Activated CD4-positive, alpha-beta T cell treated with anti-CD3 and anti-CD28 coated beads, Interleukin-2, amount 50 U/mL, for 24 hours (primary cell): ENCODE data around the gene GTPBP2.
"Not testable (repeated sequence)": the region's sequence is repeated elsewhere in the genome, so short reads cannot be mapped to it uniquely, and the experiment has no call there.

ENCODE experiments used
- DNase-seq, 2 donors: peaks; one replicate each; pipeline ENCODE4 v3.0.0-alpha.2; 2020; ENCODE audit warnings: low read depth in 1 of 2, low spot score in 1 of 2

GTPBP2 gene

GRCh38 chr6:43662948-43663347 lies 33.9 kb upstream of the GTPBP2 start:
- not testable (repeated sequence) for DNase-seq

DNA sequence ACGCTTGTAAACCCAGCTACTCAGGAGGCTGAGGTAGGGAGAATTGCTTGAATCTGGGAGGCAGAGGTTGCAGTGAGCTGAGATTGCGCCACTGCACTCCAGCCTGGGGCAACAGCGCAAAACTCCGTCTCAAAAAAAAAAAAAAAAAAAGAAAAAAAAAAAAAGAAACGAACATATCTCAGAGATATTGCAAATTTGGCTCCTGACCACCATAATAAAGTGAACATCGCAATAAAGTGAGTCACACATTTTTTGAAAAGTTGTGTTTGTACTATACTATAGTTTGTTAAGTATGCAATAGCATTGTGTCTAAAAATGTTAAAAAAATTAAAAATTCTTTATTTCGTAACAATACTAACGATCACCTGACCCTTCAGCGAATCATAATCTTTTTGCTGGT lies 29.1 kb upstream of the GTPBP2 start:
- no peak for DNase-seq

- DNase-seq, result no peak
Observed at GRCh38 chr6:43657221-43657802, 28.2 kb upstream of the GTPBP2 start.

GRCh38 chr6:43652822-43653221 lies 23.8 kb upstream of the GTPBP2 start:
- not testable (repeated sequence) for DNase-seq

GRCh38 chr6:43648248-43648647 lies 19.2 kb upstream of the GTPBP2 start:
- no peak for DNase-seq

DNA sequence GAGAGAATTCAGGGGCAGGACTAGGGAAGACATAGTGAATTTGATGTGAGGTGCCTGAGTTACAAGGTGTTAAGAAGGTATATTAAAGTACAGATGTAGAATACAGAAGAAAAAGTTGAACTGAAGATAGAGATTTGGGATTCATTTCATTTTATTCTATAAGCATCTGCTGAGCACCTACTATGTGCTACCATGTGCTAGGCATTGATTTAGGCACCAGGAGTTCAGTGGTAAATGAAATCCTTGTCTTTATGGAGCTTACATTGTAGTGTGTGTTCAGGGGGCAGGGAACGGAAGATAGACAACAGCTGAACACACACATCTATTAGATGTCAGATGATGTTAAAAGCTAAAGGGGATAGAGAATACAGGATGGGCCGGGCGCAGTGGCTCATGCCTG lies 18.5 kb upstream of the GTPBP2 start:
- DNase-seq, result no peak

- no peak for DNase-seq
Observed at GRCh38 chr6:43645613-43645964, 16.5 kb upstream of the GTPBP2 start.

DNA sequence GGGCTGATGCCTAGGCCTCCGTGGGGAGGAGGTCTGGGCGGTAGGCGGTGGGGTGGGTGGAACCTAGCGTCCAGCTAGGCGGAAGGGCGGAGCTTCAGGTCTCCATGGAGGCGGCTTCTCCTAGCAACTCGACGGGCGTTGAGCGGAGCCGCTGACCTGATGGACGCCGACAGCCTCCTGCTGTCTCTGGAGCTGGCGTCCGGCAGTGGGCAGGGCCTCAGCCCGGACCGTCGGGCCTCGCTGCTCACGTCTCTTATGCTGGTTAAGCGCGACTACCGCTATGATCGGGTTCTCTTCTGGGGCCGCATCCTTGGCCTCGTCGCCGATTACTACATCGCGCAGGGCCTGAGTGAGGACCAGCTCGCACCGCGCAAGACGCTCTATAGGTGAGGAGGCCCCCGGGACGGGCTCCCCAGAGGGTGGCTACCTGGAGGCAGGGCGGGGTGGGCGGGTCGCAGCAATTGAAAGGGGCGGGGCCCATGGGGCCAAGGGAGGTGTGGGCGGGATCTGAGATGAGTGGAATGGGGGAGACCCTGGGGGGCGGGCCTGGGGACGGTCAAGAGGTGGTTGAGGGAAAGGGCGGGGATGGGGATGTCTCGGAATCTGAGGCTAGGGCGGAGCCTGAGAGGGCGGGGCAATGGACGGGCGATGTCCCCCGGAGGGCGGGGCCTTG lies 16.0 kb upstream of the GTPBP2 start, which contains the start of gene RSPH9:
RSPH9 (plus strand) TSS at position 97 of the 673 bp plus-strand sequence; CDS start at position 160, 63 bp downstream.
- DNase-seq, result peak in 1 of 2 donors; percentile 36

- DNase-seq, result no peak
Observed at GRCh38 chr6:43639984-43640800, 11.1 kb upstream of the GTPBP2 start.

DNA sequence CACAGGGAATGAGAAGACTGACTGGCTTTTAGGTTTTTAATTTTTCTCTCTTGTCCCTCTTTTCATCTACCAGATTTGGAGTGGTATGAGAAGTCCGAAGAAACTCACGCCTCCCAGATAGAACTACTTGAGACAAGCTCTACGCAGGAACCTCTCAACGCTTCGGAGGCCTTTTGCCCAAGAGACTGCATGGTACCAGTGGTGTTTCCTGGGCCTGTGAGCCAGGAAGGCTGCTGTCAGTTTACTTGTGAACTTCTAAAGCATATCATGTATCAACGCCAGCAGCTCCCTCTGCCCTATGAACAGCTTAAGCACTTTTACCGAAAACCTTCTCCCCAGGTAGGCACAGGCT lies 7.2 kb upstream of the GTPBP2 start:
- DNase-seq, result no peak

GRCh38 chr6:43635387-43636307 lies 6.6 kb upstream of the GTPBP2 start, which contains the start of gene MAD2L1BP:
TSS of gene MAD2L1BP (plus strand) at chr6:43635840. CDS start at chr6:43635876, 36 bp downstream.
- peak; percentile 75 to 77 for DNase-seq

GRCh38 chr6:43634702-43635303 lies 5.7 kb upstream of the GTPBP2 start:
- DNase-seq, result no peak

DNA sequence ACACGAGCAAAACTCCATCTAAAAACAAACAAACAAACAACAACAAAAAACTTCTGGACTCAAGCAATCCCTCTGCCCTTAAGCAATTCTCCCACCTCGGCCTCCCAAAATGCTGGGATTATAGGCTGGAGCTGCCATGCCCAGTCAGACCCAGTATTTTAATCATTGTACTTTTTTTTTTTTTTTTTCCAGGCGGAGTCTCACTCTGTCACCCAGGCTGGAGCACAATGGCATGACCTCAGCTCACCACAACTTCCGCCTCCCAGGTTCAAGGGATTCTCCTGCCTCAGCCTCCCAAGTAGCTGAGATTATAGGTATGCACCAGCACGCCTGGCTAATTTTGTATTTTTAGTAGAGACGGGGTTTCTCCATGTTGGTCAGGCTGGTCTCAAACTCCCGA lies 3.9 kb upstream of the GTPBP2 start:
- not testable (repeated sequence) for DNase-seq

- DNase-seq, result no peak
Observed at GRCh38 chr6:43630980-43631619, 2.0 kb upstream of the GTPBP2 start.

- DNase-seq, result peak; percentile 68 to 84
Observed at GRCh38 chr6:43629505-43630300, 639 bp upstream of the GTPBP2 start.

- DNase-seq, result peak in 1 of 2 donors; percentile 39
Observed at GRCh38 chr6:43628393-43629103, 516 bp downstream of the GTPBP2 start.

DNA sequence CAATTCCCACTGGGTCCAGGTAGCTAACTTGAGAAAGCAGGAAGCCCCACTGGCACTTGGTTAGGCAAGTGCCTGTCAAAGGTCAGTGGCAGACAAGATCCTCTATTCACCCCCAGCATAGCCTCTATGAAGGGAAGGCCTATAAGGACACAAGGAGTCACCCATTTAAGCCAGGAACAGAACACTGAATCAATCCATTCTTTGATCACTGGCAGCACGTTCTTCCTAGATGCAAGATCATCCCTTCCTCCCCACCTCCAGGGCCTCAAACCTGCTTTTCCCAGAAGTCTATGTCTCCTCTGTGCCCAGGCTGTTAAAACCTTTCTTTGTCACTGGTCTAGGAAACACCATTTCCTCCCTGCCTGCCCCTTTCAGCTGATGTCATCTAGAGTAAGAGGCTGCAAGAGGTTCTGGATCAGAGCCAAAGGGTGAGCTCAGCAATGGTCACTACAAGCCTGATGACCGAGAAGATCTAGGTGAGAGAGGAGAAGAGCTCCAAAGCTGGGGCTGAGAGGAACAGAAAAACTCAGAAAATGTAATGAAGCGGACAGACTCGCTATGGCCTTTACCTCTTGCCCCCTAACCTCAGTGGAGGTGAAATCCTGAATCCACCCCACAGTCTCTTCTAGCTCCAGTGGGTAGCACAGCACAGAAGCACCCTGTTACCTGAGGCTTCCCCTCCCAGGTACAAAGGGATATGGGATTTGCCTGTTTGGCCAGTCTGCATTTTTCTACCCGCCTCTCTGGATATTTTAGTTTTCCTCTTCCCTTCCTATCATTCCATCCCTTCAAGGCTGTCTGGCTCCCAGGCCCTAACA lies 1.8 kb downstream of the GTPBP2 start:
- DNase-seq, result no peak
